ENCODE results near the gene RND1. TPM values are rescaled to one million over a fixed set of nuclear protein-coding genes. Genes with fewer than 3 reads are reported as not detected.

Gene RND1
- total RNA-seq, 1 experiment from 2014 or later, result 5.1 TPM

DNA sequence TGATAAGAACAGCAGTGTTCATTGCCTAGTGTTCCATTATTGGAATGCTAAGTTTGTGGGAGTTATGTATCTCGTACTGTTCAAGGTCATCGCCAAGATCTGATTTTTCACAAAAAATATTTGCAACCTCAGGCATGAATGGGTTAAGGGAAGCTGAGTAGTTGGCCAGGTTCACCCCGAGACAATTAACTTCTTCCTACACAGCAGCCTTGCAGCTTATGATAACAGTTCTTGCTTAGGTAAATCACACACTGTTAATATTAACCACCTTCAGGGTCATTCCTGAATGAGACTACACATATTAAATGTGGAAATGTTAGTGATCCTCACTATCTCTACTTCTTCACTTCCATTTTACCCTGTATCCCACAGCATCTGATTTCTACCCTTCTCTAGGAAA, 41.6 kb upstream of the RND1 start:
- no peak for DNase-seq
- Histone ChIP-seq H3K4me3 (ENCODE audit: low read depth, low read length) (no peak overlapping the region), H3K4me1 (peaks cover 43% of the 10 kb centered on the region), H3K9me3 (no peaks in the 10 kb centered on the region), H3K36me3 (ENCODE audit: control insufficient read depth, insufficient read depth, low read length) (no peaks in the 10 kb centered on the region), H3K27me3 (replicated peaks; ENCODE audit: control insufficient read depth, insufficient read depth, low read length) (no peaks in the 10 kb centered on the region)
- intact Hi-C loops (cut with micrococcal nuclease; ENCODE audit: unreplicated experiment), result no loop called here
- Mint-ChIP-seq H3K27me3 (ENCODE audit: insufficient read depth, unreplicated experiment) (no peaks in the 10 kb centered on the region), H3K36me3 (ENCODE audit: insufficient read depth, unreplicated experiment) (peaks cover 6% of the 10 kb centered on the region), H3K4me1 (ENCODE audit: low read depth, unreplicated experiment) (peaks cover 23% of the 10 kb centered on the region), H3K9me3 (ENCODE audit: unreplicated experiment) (no peaks in the 10 kb centered on the region), H3K27ac (ENCODE audit: unreplicated experiment) (no peak overlapping the region), H3K4me3 (ENCODE audit: unreplicated experiment) (peak overlapping the region; percentile 3)
- POLR2A ChIA-PET, result no interaction called here
- TF ChIP-seq, protein P1, sequence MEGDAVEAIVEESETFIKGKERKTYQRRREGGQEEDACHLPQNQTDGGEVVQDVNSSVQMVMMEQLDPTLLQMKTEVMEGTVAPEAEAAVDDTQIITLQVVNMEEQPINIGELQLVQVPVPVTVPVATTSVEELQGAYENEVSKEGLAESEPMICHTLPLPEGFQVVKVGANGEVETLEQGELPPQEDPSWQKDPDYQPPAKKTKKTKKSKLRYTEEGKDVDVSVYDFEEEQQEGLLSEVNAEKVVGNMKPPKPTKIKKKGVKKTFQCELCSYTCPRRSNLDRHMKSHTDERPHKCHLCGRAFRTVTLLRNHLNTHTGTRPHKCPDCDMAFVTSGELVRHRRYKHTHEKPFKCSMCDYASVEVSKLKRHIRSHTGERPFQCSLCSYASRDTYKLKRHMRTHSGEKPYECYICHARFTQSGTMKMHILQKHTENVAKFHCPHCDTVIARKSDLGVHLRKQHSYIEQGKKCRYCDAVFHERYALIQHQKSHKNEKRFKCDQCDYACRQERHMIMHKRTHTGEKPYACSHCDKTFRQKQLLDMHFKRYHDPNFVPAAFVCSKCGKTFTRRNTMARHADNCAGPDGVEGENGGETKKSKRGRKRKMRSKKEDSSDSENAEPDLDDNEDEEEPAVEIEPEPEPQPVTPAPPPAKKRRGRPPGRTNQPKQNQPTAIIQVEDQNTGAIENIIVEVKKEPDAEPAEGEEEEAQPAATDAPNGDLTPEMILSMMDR (IDR thresholded peaks at IDR 0.05; ENCODE audit: insufficient read depth in 1 of 2, low read depth in 1 of 2, low read length in 1 of 2, severe bottlenecking in 1 of 2, unreplicated experiment in 1 of 2), result no peak
- CTCF ChIA-PET, result interaction anchor here (1.0 to 1.1 kb wide), 3 partner anchors 16 to 54 kb away, joined by 3 to 6 read pairs (median 6); no protein-coding TSS in a partner anchor
- no TSS peak for BruUV-seq (replicated peaks)

DNA sequence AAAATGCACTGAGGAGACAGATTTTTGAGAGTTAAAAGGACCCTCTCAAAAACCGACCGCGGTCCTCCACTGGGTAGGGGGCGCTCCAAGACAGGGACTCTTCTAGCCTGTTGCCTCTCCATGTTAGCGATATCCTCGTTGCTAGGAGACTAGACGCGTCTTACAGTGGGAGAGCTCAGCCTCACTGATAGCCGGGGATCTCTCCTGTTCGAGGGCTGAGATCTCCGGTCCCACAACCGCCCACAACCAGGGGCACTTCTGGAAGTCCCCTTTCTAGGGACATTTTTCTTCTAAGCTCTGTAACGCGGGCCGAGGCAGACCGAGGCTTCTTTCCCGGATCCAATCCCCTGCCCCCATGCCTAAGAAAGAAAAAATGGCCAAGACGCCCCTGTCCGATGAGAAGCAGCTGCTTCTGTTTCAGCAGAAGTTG, 38.3 kb upstream of the RND1 start:
- peaks cover 20% of the 10 kb centered on the region for H3K4me1 ChIP-seq
- H3K9me3 ChIP-seq, result no peaks in the 10 kb centered on the region
- Mint-ChIP-seq H3K4me3 (ENCODE audit: unreplicated experiment) (no peak overlapping the region), H3K4me1 (ENCODE audit: low read depth, unreplicated experiment) (peaks cover 7% of the 10 kb centered on the region), H3K36me3 (ENCODE audit: insufficient read depth, unreplicated experiment) (no peaks in the 10 kb centered on the region), H3K27me3 (ENCODE audit: insufficient read depth, unreplicated experiment) (no peaks in the 10 kb centered on the region), H3K27ac (ENCODE audit: unreplicated experiment) (no peak overlapping the region), H3K9me3 (ENCODE audit: unreplicated experiment) (no peaks in the 10 kb centered on the region)
- no TSS peak for BruUV-seq (replicated peaks)
- H3K27me3 ChIP-seq (replicated peaks; ENCODE audit: control insufficient read depth, insufficient read depth, low read length), result no peaks in the 10 kb centered on the region
- TF ChIP-seq, protein P1 (IDR thresholded peaks at IDR 0.05; ENCODE audit: insufficient read depth in 1 of 2, low read depth in 1 of 2, low read length in 1 of 2, severe bottlenecking in 1 of 2, unreplicated experiment in 1 of 2), result no peak
- intact Hi-C loops (cut with micrococcal nuclease; ENCODE audit: unreplicated experiment), result no loop called here
- H3K36me3 ChIP-seq (ENCODE audit: control insufficient read depth, insufficient read depth, low read length), result no peaks in the 10 kb centered on the region
- ChIA-PET CTCF (interaction anchor here (0.6 kb wide), 1 partner anchor 31 kb away, joined by 3 read pairs; no protein-coding TSS in a partner anchor), POLR2A (no interaction called here)
- no peak for DNase-seq
- no peak overlapping the region for H3K4me3 ChIP-seq (ENCODE audit: low read depth, low read length)

DNA sequence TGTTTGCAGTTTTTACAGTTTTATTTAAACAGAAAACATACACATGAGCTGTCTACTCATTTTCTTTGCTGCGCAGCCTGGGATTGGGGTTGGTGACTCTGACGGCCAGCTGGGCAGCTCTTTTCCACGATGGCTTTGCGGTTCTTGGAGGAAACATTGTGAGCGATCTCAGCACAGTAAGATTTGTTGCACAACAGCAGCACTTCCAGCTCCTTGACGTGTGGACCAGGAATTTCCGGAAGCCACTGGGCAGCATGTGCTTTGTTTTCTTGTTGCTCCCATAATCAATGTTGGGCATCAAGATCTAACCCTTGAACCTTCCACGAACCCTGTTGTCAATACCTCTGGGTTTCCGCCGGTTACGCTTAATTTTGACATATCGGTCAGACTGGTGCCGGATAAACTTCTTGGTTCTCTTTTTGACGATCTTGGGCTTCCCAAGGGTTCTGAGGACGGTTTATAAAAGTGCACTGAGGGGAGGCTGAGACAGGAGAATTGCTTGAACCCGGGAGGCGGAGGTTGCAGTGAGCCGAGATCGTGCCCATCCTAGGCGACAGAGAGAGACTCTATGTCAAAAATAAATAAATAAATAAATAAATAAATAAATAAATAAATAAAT, 37.8 kb upstream of the RND1 start:
- no TSS peak for BruUV-seq (replicated peaks)
- DNase-seq, result no peak

More for the DNA sequence above, 37.8 kb upstream of the RND1 start:
- H3K27ac Mint-ChIP-seq (ENCODE audit: unreplicated experiment), result no peak overlapping the region
- H3K4me1 Mint-ChIP-seq (ENCODE audit: low read depth, unreplicated experiment), result peaks cover 7% of the 10 kb centered on the region
- TF ChIP-seq, protein P1 (IDR thresholded peaks at IDR 0.05; ENCODE audit: insufficient read depth in 1 of 2, low read depth in 1 of 2, low read length in 1 of 2, severe bottlenecking in 1 of 2, unreplicated experiment in 1 of 2), result no peak
- Histone ChIP-seq H3K4me3 (ENCODE audit: low read depth, low read length) (no peak overlapping the region), H3K4me1 (peaks cover 20% of the 10 kb centered on the region), H3K9me3 (no peaks in the 10 kb centered on the region), H3K36me3 (ENCODE audit: control insufficient read depth, insufficient read depth, low read length) (no peaks in the 10 kb centered on the region), H3K27me3 (replicated peaks; ENCODE audit: control insufficient read depth, insufficient read depth, low read length) (no peaks in the 10 kb centered on the region)
- no peaks in the 10 kb centered on the region for H3K36me3 Mint-ChIP-seq (ENCODE audit: insufficient read depth, unreplicated experiment)
- no peaks in the 10 kb centered on the region for H3K9me3 Mint-ChIP-seq (ENCODE audit: unreplicated experiment)
- intact Hi-C loops (cut with micrococcal nuclease; ENCODE audit: unreplicated experiment), result no loop called here
- no peak overlapping the region for H3K4me3 Mint-ChIP-seq (ENCODE audit: unreplicated experiment)
- ChIA-PET CTCF (interaction anchor here (1.0 kb wide), 1 partner anchor 12 kb away, joined by 5 read pairs; no protein-coding TSS in a partner anchor), POLR2A (no interaction called here)
- H3K27me3 Mint-ChIP-seq (ENCODE audit: insufficient read depth, unreplicated experiment), result no peaks in the 10 kb centered on the region
